Retinal pigment epithelial cell (primary cell): Measurements from ENCODE around the gene MAP7.
"Not testable (repeated sequence)": the region's sequence is repeated elsewhere in the genome, so short reads cannot be mapped to it uniquely, and the experiment has no call there.

ENCODE experiments used
- DNase-seq: peaks from one replicate; pipeline ENCODE4 v3.0.0-alpha.2; 2010; ENCODE audit warnings: low read depth
- H3K4me3 ChIP-seq: 2 replicates; pipeline ENCODE4 v1.5.1; 2011; ENCODE audit warnings: mild to moderate bottlenecking, low read length, control low read depth, moderate library complexity
- TF ChIP-seq, protein P1 (sequence below): conservative IDR thresholded peaks from 2 replicates; pipeline ENCODE4 v1.5.1; 2011; ENCODE audit warnings: low read depth, low read length, control low read depth, inconsistent platforms

The MAP7 gene

DNA sequence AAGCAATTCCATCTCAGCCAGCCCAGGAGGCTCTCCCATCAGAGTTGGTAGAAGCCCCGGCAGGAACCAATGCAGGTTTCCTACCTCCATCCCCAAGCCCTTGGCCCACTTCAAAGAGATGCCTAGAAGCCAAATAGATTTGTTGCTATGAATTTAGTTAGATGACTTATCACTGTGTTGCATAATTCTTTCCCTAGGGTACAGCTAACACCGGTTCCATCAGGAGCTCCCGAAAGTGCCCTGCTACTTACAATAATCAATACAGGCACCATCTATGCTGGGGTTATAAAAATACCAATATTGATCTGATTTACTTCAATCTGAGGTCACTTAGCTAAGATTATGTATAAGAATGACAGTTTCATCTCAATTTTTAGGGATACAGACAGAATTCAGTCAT, 113.0 kb downstream of the MAP7 start:
- TF ChIP-seq, protein P1, sequence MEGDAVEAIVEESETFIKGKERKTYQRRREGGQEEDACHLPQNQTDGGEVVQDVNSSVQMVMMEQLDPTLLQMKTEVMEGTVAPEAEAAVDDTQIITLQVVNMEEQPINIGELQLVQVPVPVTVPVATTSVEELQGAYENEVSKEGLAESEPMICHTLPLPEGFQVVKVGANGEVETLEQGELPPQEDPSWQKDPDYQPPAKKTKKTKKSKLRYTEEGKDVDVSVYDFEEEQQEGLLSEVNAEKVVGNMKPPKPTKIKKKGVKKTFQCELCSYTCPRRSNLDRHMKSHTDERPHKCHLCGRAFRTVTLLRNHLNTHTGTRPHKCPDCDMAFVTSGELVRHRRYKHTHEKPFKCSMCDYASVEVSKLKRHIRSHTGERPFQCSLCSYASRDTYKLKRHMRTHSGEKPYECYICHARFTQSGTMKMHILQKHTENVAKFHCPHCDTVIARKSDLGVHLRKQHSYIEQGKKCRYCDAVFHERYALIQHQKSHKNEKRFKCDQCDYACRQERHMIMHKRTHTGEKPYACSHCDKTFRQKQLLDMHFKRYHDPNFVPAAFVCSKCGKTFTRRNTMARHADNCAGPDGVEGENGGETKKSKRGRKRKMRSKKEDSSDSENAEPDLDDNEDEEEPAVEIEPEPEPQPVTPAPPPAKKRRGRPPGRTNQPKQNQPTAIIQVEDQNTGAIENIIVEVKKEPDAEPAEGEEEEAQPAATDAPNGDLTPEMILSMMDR = no peak

DNA sequence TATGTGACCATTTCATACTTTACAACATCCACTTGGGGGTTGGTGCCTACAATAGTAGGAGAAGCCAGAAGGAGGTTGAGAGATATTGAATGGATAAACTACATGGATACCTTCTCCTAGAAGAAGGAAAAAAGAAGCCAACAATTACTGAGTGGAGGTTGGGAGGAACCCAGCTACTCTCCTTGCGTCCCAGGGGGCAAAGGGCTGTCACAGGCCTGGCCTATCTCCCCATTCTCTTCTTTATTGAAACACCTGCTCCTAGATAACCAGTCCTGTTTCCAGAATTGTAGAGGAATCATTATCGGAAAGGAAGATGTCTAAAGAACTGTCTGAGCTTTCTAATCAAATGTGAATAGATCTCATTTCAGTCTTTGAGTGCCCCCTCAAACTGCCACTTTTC, 115.1 kb downstream of the MAP7 start:
- TF ChIP-seq, protein P1 = no peak
- DNase-seq = no peak
- no peak overlapping the region for H3K4me3 ChIP-seq

More for the DNA sequence above, 113.0 kb downstream of the MAP7 start:
- DNase-seq = no peak
- no peak overlapping the region for H3K4me3 ChIP-seq

DNA sequence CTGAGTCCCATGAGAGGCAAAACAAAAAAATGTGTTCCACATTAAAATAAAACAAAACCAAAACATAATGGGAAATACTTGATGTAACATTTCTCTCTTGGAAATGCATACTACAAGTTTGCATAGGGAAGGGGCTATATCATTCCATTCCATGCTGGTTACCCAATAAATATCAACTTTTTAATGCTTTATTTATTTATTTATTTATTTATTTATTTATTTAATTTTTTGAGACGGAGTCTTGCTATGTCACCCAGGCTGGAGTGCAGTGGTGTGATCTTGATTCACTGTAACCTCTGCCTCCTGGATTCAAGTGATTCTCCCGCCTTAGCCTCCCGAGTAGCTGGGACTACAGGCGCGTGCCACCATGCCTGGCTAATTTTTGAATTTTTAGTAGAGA, 118.9 kb downstream of the MAP7 start:
- not testable (repeated sequence) for DNase-seq, H3K4me3 ChIP-seq

DNA sequence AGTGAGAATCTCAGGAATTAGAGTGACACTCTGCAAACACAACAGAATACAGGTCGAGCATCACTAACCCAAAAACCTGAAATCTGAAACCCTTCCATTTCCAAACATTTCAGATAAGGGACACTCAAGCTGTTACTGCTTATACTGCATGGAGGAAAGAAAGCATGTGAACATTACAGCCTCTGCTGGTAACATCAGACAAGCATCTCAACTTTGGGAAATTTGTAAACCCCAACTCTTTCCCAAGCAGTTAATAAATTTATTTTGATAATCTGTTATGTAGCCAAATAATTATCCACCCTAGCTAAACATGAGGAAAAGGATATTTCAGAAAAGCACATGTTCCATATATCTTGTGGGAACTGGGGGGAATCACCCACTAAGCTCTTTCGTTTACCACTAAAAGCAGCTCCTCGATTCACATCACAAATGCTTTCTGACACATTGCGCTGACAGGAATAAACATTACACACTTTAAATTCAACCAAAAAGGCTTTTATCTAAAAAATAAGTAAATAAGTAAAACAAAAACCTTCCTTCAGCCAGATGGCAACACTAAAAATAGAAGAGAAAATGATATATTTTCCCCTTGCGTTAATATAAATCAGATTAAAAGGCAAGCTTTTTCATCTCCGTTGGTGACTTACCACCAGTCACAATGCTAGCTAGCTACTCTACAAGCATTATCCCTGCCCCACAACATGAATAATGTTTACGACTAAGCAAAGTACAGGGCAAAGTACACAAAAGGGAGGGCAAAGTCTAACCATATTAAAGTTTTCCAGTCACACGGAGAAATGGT, 120.8 kb downstream of the MAP7 start:
- TF ChIP-seq, protein P1 = no peak
- H3K4me3 ChIP-seq = no peak overlapping the region
- no peak for DNase-seq

DNA sequence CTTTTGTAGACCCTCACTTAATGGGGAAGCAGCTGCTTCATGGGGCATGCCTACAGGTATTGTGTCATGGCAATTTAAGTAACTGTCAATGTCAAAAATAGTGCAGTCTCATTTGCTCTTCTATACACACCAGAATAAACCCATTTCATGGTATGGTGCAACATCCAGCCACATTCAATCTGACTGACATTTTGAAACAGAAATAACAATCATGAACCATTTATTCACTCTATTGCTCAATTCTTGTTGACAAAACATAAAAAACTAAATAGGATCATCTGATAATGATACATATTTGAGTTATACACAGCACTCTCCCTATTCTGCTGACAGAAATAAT, 122.9 kb downstream of the MAP7 start:
- H3K4me3 ChIP-seq = no peak overlapping the region
- DNase-seq = no peak
- TF ChIP-seq, protein P1 = no peak

DNA sequence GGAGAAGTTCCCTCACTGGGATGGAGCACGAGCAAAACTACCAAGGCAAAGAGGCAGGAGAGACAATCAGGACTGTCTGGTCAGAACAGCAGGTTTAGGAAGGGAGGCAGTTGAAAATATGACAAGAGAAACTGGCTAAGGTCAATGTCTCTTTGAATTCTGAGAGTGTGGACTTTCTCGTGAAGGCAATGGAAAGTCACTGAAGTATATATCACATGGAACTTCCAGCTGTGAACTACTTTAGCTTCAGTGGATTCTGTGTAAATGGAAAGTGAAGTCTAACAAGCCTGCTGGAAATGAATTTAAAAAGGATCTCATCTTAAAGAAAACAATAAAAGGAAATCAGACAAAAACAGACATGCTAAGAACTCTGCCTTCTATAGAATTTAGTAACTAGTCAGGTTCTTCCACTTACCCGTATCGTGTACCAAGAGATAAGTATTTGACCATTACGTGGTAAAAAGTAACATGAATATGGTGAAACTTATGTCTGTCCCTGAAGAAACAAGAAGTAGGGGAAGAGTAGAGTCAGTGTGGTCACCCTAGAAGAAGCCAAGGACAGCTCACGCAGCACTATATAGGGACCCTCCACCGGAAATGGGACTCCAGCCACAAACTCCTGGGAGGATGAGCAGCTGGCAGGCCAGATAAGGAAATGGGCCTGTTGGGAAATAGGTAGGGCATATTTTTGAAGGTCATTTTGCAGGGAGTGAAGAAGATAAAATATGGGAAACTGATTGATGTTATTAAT, 123.4 kb downstream of the MAP7 start:
- H3K4me3 ChIP-seq = no peak overlapping the region
- no peak for DNase-seq
- TF ChIP-seq, protein P1 = no peak

DNA sequence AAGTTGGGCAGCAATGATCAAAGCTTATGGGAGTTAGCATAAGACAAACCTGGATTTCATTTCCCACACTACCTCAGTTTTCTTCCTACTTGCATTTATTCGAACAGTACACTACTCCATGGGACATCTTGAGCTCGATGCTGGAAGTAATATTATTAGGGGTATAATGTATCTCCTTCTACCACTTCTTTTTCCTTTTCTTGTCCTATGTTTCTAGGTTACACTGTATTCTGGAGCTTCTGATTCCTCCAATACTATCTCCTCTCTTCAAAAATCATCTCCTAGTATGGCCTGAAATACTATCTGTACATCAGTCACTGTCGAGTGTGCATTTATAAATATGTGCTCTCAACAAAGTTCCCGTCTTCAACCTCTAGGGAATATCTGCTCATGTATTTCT, 124.4 kb downstream of the MAP7 start:
- no peak overlapping the region for H3K4me3 ChIP-seq
- TF ChIP-seq, protein P1 = no peak
- DNase-seq = no peak
